ENCODE measurements around the gene SEC22A.

DNA sequence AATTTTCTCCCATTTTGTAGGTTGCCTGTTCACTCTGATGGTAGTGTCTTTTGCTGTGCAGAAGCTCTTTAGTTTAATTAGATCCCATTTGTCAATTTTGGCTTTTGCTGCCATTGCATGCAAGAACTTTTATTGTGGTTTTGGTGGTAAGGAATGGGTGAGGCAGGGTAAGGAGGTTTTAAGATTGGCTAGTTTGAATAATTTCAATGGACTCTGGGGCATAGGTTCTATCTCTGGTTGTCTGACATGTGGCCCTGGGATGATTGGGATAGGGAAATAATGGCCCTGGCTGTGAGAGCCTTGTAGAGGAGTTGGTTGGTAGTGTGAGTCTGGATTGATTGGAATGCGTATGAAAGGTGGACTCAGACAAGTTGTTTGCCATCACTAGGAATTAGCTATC is 38.0 kb downstream of the SEC22A start:
- TF ChIP-seq, protein P1, sequence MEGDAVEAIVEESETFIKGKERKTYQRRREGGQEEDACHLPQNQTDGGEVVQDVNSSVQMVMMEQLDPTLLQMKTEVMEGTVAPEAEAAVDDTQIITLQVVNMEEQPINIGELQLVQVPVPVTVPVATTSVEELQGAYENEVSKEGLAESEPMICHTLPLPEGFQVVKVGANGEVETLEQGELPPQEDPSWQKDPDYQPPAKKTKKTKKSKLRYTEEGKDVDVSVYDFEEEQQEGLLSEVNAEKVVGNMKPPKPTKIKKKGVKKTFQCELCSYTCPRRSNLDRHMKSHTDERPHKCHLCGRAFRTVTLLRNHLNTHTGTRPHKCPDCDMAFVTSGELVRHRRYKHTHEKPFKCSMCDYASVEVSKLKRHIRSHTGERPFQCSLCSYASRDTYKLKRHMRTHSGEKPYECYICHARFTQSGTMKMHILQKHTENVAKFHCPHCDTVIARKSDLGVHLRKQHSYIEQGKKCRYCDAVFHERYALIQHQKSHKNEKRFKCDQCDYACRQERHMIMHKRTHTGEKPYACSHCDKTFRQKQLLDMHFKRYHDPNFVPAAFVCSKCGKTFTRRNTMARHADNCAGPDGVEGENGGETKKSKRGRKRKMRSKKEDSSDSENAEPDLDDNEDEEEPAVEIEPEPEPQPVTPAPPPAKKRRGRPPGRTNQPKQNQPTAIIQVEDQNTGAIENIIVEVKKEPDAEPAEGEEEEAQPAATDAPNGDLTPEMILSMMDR (IDR thresholded peaks at IDR 0.05): no peak
- TF ChIP-seq POLR2A (IDR thresholded peaks at IDR 0.05): no peak

Data from adrenal gland (tissue), 5 donors.